Tibial nerve (tissue), 3 donors: Measurements from ENCODE around the gene GLRA1.

Source experiments
- CTCF ChIP-seq, 5 experiments: fragments of 200-600 bp in 3 of 5; fragments of 450-650 bp in 2 of 5; sonication (generic) in 3 of 5; IDR thresholded peaks; one replicate each; pipeline ENCODE4 v1.5.1; 2016 to 2019; ENCODE audit warnings: antibody characterized with exemption in 5 of 5, mild to moderate bottlenecking in 3 of 5, moderate library complexity in 2 of 5
- POLR2A ChIP-seq, 2 donors: fragments of 450-650 bp; IDR thresholded peaks; one replicate each; pipeline ENCODE4 v1.6.1; 2017; ENCODE audit warnings: antibody characterized with exemption in 2 of 2, mild to moderate bottlenecking in 2 of 2, moderate library complexity in 2 of 2

- TF ChIP-seq POLR2A (IDR thresholded peaks at IDR 0.05), result no peak
- no peak for TF ChIP-seq CTCF (IDR thresholded peaks at IDR 0.05)
Measured at GRCh38 chr5:151812757-151813309, 111.8 kb downstream of the GLRA1 start.
